ENCODE data around the gene MRPL34. TPM values are rescaled to one million over a fixed set of nuclear protein-coding genes. Genes with fewer than 3 reads are reported as not detected.

MRPL34 gene
- total RNA-seq, 4 donors from 2014 or later: 117 to 211 (median 135) TPM

GRCh38 chr19:17286263-17286662 lies 19.4 kb upstream of the MRPL34 start:
- no peak for TF ChIP-seq CTCF (IDR thresholded peaks at IDR 0.05; ENCODE audit: low read depth)

GRCh38 chr19:17286752-17287151 lies 18.9 kb upstream of the MRPL34 start:
- TF ChIP-seq CTCF (IDR thresholded peaks at IDR 0.05; ENCODE audit: low read depth): no peak

GRCh38 chr19:17289489-17289888 lies 16.2 kb upstream of the MRPL34 start:
- no peak for TF ChIP-seq CTCF (IDR thresholded peaks at IDR 0.05; ENCODE audit: low read depth)

GRCh38 chr19:17292301-17293074 lies 13.2 kb upstream of the MRPL34 start:
- TF ChIP-seq CTCF (IDR thresholded peaks at IDR 0.05; ENCODE audit: low read depth): no peak

- TF ChIP-seq CTCF (IDR thresholded peaks at IDR 0.05; ENCODE audit: low read depth): no peak
Observed at GRCh38 chr19:17293605-17294004, 12.1 kb upstream of the MRPL34 start.

GRCh38 chr19:17294051-17294891 lies 11.4 kb upstream of the MRPL34 start:
- no peak for TF ChIP-seq CTCF (IDR thresholded peaks at IDR 0.05; ENCODE audit: low read depth)

GRCh38 chr19:17296273-17296672 lies 9.4 kb upstream of the MRPL34 start:
- TF ChIP-seq CTCF (IDR thresholded peaks at IDR 0.05; ENCODE audit: low read depth): no peak
